Measurements from ENCODE around the gene MAGEB5.
"Not testable (repeated sequence)": the region's sequence is repeated elsewhere in the genome, so short reads cannot be mapped to it uniquely, and the experiment has no call there.

- not testable (repeated sequence) for TF ChIP-seq SMC3 (conservative IDR thresholded peaks at IDR 0.05; ENCODE audit: poor library complexity); EZH2 (IDR thresholded peaks at IDR 0.05; ENCODE audit: borderline replicate concordance, insufficient read depth, low read length, poor library complexity, severe bottlenecking); CTCF (IDR thresholded peaks at IDR 0.05; ENCODE audit: poor library complexity, severe bottlenecking)
These were observed 11.3 kb upstream of the MAGEB5 start for GRCh38 chrX:26204717-26205116.
